Kidney (tissue), 14 donors: Measurements from ENCODE around the gene NRP2. TPM values are rescaled to one million over a fixed set of nuclear protein-coding genes. Genes with fewer than 3 reads are reported as not detected.
A peak's percentile ranks its signal among the peaks of the same experiment; 100 is the strongest.

Experiments used
- DNase-seq, 5 donors: peaks; one replicate each; pipeline ENCODE4 v3.0.0-alpha.2; 2013 to 2020
- FAIRE-seq: peaks from 2 replicates; lab custom pipeline; 2012; peaks lifted over from hg19 to GRCh38; lab: Jason Lieb, UNC
- H3K27ac ChIP-seq, 2 donors: one replicate each; pipeline ENCODE4 v1.7.0; 2013; ENCODE audit warnings: low read depth in 2 of 2, low read length in 2 of 2, inconsistent platforms in 1 of 2
- H3K27me3 ChIP-seq: one replicate; pipeline ENCODE4 v1.7.1; 2013; ENCODE audit warnings: low read length, inconsistent platforms; ENCODE audit not compliant: control insufficient read depth, insufficient read depth
- H3K36me3 ChIP-seq, 3 donors: one replicate each; pipeline versions ENCODE4 v1.7.0 to v1.7.1; 2013; ENCODE audit warnings: low read length in 3 of 3, control low read depth in 1 of 3, inconsistent platforms in 1 of 3; ENCODE audit not compliant: insufficient read depth in 3 of 3, control insufficient read depth in 2 of 3
- H3K4me1 ChIP-seq, 3 donors: one replicate each; pipeline versions ENCODE4 v1.7.0 to v1.7.1; 2013; ENCODE audit warnings: low read length in 3 of 3, inconsistent platforms in 1 of 3, low read depth in 1 of 3; ENCODE audit not compliant: control insufficient read depth in 2 of 3, insufficient read depth in 2 of 3
- H3K4me3 ChIP-seq, 3 donors: one replicate each; pipeline versions ENCODE4 v1.7.0 to v1.8.1; 2013; ENCODE audit warnings: low read length in 3 of 3, control low read depth in 1 of 3, inconsistent platforms in 1 of 3
- H3K9ac ChIP-seq, 3 donors: one replicate each; pipeline versions ENCODE4 v1.7.0 to v1.7.1; 2013; ENCODE audit warnings: low read length in 3 of 3, control low read depth in 1 of 3, inconsistent platforms in 1 of 3
- H3K9me3 ChIP-seq, 3 donors: one replicate each; pipeline versions ENCODE4 v1.7.0 to v1.7.1; 2013; ENCODE audit warnings: low read length in 3 of 3, control low read depth in 1 of 3, inconsistent platforms in 1 of 3; ENCODE audit not compliant: control insufficient read depth in 2 of 3, insufficient read depth in 1 of 3
- intact Hi-C: fragments of 100-400 bp; cut with DNase I; formaldehyde crosslinking; loops from one replicate; pipeline ENCODE4 v1.11.1; 2022
- polyA plus RNA-seq: library from polyadenylated mRNA; stranded (reverse); fragments of 350-450 nt; fragmentation: Illumina TruSeq; extraction: RNeasy Lipid Tissue Mini Kit (QIAGEN cat#74804); gene quantifications from one replicate; pipeline ENCODE4 v1.2.3, GENCODE V29; 2014; ENCODE audit warnings: low read depth, low replicate concordance; ENCODE audit not compliant: insufficient read depth
- total RNA-seq: library from RNA; stranded (reverse); fragmentation: NEBNext Ultra II Directional; extraction: Animal tissue kit (Norgen Biotek cat#: 25700); gene quantifications from one replicate; pipeline ENCODE4 v1.2.1, GENCODE V29; 2021
- TF ChIP-seq, protein P1 (sequence below): IDR thresholded peaks from 3 replicates; pipeline ENCODE4 v1.5.1; 2012; ENCODE audit warnings: mild to moderate bottlenecking, moderate library complexity, borderline replicate concordance; ENCODE audit not compliant: insufficient read depth; ENCODE audit errors: extremely low read depth
- donor health status: control.
- donor health status: control.
- donor health status: control.
- donor health status: control.
- donor health status: control.
- donor health status: DM: yes; HTN: yes; CAD: no.
- donor health status: Normal renal cell carcinoma (clear cell type).

The NRP2 gene
- total and polyA plus RNA-seq, 2 donors from 2014 or later, result 2.3 to 37.7 TPM

DNA sequence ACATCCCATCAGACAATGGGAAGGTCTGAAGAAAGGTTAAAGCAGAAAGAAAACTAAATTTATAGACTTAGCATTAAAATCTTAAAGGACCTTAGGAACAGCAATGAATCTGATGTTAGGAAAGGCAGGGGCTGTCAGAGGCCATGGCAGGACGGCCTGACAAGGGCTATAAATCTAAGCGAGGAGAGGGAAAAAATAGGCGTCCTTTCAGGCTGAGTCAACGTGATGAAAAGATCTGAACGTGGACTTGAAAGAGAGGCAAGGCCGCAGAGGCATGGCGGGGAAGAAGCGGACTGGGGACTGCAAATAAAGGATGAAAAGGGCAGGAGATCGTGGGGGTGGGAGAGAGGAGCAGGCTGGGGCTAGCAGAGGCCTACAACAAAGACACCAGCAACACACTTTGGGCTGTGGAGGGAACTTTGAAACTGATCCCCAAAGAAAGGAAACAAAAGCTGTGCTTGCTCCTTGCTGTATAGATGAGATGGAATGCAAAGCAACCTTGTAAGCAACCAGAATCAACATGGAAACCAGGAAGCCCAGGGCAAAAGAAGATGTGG is 145.6 kb downstream of the NRP2 start:
- H3K27ac ChIP-seq, result no peak overlapping the region
- TF ChIP-seq, protein P1, sequence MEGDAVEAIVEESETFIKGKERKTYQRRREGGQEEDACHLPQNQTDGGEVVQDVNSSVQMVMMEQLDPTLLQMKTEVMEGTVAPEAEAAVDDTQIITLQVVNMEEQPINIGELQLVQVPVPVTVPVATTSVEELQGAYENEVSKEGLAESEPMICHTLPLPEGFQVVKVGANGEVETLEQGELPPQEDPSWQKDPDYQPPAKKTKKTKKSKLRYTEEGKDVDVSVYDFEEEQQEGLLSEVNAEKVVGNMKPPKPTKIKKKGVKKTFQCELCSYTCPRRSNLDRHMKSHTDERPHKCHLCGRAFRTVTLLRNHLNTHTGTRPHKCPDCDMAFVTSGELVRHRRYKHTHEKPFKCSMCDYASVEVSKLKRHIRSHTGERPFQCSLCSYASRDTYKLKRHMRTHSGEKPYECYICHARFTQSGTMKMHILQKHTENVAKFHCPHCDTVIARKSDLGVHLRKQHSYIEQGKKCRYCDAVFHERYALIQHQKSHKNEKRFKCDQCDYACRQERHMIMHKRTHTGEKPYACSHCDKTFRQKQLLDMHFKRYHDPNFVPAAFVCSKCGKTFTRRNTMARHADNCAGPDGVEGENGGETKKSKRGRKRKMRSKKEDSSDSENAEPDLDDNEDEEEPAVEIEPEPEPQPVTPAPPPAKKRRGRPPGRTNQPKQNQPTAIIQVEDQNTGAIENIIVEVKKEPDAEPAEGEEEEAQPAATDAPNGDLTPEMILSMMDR, result no peak
- H3K4me3 ChIP-seq, result no peak overlapping the region
- no peaks in the 10 kb centered on the region for H3K27me3 ChIP-seq
- no peaks in the 10 kb centered on the region for H3K36me3 ChIP-seq
- H3K4me1 ChIP-seq, result no peaks in the 10 kb centered on the region
- DNase-seq (peak in 4 of 5 donors; percentile 35 to 62 (median 54)), FAIRE-seq (no peak)
- no peak overlapping the region for H3K9ac ChIP-seq
- intact Hi-C loops, result no loop called here
- H3K9me3 ChIP-seq, result no peaks in the 10 kb centered on the region

DNA sequence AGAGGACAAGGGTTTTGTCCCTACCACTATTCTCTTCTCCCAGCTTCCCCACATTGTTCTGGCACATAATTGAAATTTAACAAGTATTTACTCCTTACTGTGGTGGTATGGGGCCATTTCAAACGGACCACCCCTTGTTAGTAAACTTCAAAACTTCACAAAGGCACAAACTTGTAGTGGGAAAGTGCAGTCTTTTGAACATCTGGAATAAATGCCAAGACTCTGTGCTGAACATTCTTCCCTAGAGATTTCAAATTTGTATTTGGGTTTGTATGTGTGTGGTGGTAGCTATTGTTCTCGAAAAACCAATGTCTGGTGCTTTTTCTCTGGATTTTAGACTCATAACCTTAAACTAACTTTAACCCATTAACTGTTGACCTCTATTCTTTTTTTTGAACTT is 151.6 kb downstream of the NRP2 start:
- peaks cover 0 to 2% (median 0%) of the 10 kb centered on the region in 3 donors for H3K4me1 ChIP-seq
- H3K9me3 ChIP-seq, result peaks cover 0 to 5% (median 2%) of the 10 kb centered on the region in 3 donors
- no peaks in the 10 kb centered on the region for H3K36me3 ChIP-seq
- intact Hi-C loops, result no loop called here
- H3K27me3 ChIP-seq, result no peaks in the 10 kb centered on the region
- H3K27ac ChIP-seq, result no peak overlapping the region
- no peak for FAIRE-seq
- no peak overlapping the region for H3K4me3 ChIP-seq
- TF ChIP-seq, protein P1, result no peak
- no peak for DNase-seq
- no peak overlapping the region for H3K9ac ChIP-seq

DNA sequence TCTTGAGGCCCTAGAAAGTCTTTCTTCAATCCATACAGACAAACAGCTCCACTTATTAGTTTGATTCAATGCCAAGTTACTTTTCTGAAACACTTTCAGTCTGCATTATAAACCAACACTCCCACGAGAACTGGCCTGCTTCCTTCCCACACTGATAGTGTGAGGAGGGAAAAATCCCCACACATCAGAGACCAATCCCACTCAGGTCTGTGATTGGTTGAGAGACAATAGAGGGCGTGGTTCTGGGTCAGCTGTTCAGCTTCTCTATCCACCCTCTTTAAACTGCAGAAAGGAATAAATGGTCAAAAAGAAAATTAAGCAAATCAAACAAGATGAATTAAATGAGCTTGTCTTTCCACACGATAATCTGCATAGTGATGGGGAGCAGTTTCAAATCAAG is 152.5 kb downstream of the NRP2 start:
- no peak overlapping the region for H3K4me3 ChIP-seq
- no peak for FAIRE-seq
- no peak overlapping the region for H3K9ac ChIP-seq
- peaks cover 0 to 5% (median 2%) of the 10 kb centered on the region in 3 donors for H3K9me3 ChIP-seq
- DNase-seq, result peak in 2 of 5 donors; percentile 14 to 53
- TF ChIP-seq, protein P1, result no peak
- peaks cover 0 to 2% (median 0%) of the 10 kb centered on the region in 3 donors for H3K4me1 ChIP-seq
- intact Hi-C loops, result no loop called here
- H3K27ac ChIP-seq, result no peak overlapping the region
- no peaks in the 10 kb centered on the region for H3K27me3 ChIP-seq
- no peaks in the 10 kb centered on the region for H3K36me3 ChIP-seq
